Right lobe of liver (tissue), 4 donors: ENCODE data around the gene NCF4.
A peak's percentile ranks its signal among the peaks of the same experiment; 100 is the strongest.

Experiments used
- POLR2A ChIP-seq: fragments of 450-650 bp; IDR thresholded peaks from one replicate; pipeline ENCODE4 v1.6.1; 2017; ENCODE audit warnings: antibody characterized with exemption, mild to moderate bottlenecking
- TF ChIP-seq, protein P1 (sequence below), 4 donors: fragments of 200-600 bp in 3 of 4; fragments of 450-650 bp in 1 of 4; IDR thresholded peaks; one replicate each; pipeline versions ENCODE4 v1.5.1 to v1.8.0; 2016 to 2022; ENCODE audit warnings: antibody characterized with exemption in 4 of 4, mild to moderate bottlenecking in 2 of 4
- donor health status: DM: no; HTN: no; CAD: no.
- donor health status: DM: no; HTN: no; CAD: no.
- donor health status: DM: no; HTN: yes; CAD: no.

DNA sequence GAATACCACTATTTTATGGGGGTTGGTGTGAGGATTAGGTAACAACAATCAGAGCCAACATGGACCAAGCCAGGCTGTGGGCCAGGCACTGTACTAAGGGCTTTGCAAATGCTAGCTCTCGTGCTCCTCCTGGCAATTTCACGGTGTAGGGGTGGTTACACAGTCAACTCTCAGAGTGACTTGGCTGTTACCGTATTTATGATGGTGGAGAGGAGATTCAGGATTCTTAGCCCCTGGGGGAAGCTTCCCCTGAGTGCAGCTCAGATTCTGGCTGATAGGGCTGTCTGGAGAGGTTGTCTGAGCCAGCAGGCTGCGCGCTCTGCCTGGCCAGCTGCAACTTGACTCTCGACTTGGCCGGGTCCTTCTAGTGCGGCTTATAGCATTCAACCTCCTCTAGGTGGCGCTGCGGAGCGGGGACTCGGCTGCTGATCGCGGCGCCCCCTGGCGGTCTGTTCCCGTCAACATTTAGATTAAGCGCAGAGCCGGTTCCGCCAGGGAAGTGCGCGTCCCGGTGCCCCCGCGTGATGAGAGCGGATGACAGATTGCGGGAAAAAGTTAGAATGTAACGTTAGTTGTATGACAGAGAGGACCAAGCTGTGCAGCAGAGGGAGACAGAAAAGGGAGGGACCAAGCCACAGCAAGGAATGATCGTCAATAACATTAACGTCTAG, 4.5 kb upstream of the NCF4 start:
- TF ChIP-seq, protein P1, sequence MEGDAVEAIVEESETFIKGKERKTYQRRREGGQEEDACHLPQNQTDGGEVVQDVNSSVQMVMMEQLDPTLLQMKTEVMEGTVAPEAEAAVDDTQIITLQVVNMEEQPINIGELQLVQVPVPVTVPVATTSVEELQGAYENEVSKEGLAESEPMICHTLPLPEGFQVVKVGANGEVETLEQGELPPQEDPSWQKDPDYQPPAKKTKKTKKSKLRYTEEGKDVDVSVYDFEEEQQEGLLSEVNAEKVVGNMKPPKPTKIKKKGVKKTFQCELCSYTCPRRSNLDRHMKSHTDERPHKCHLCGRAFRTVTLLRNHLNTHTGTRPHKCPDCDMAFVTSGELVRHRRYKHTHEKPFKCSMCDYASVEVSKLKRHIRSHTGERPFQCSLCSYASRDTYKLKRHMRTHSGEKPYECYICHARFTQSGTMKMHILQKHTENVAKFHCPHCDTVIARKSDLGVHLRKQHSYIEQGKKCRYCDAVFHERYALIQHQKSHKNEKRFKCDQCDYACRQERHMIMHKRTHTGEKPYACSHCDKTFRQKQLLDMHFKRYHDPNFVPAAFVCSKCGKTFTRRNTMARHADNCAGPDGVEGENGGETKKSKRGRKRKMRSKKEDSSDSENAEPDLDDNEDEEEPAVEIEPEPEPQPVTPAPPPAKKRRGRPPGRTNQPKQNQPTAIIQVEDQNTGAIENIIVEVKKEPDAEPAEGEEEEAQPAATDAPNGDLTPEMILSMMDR (IDR thresholded peaks at IDR 0.05): peak; percentile 100
- TF ChIP-seq POLR2A: no peak
